Smooth muscle cell of the brain vasculature (primary cell): Measurements from ENCODE around the gene CMIP.

Experiments
- DNase-seq: peaks from one replicate; pipeline ENCODE4 v3.0.0-alpha.2; 2012; ENCODE audit warnings: low read depth, low spot score

Gene CMIP

GRCh38 chr16:81607006-81607405, 162.4 kb downstream of the CMIP start:
- no peak for DNase-seq

GRCh38 chr16:81607805-81608522, 163.4 kb downstream of the CMIP start:
- no peak for DNase-seq

GRCh38 chr16:81608523-81609209, 164.1 kb downstream of the CMIP start:
- DNase-seq, result no peak

GRCh38 chr16:81609323-81609892, 164.8 kb downstream of the CMIP start:
- DNase-seq, result no peak

GRCh38 chr16:81610144-81610842, 165.7 kb downstream of the CMIP start:
- no peak for DNase-seq

- DNase-seq, result no peak
These were observed 166.3 kb downstream of the CMIP start for GRCh38 chr16:81610936-81611335.

GRCh38 chr16:81611721-81612120, 167.1 kb downstream of the CMIP start:
- DNase-seq, result no peak

GRCh38 chr16:81612351-81613163, 167.9 kb downstream of the CMIP start:
- no peak for DNase-seq

GRCh38 chr16:81614171-81614570, 169.6 kb downstream of the CMIP start:
- DNase-seq, result no peak

GRCh38 chr16:81614654-81615359, 170.2 kb downstream of the CMIP start:
- DNase-seq, result no peak

- DNase-seq, result no peak
These were observed 170.8 kb downstream of the CMIP start for GRCh38 chr16:81615411-81615810.

- DNase-seq, result no peak
These were observed 171.2 kb downstream of the CMIP start for GRCh38 chr16:81615833-81616232.

GRCh38 chr16:81616321-81617020, 171.9 kb downstream of the CMIP start:
- DNase-seq, result peak; percentile 58

GRCh38 chr16:81617021-81617346, 172.4 kb downstream of the CMIP start:
- no peak for DNase-seq

- no peak for DNase-seq
These were observed 173.6 kb downstream of the CMIP start for GRCh38 chr16:81618187-81618586.

GRCh38 chr16:81618661-81619060, 174.1 kb downstream of the CMIP start:
- no peak for DNase-seq

GRCh38 chr16:81620029-81620428, 175.4 kb downstream of the CMIP start:
- no peak for DNase-seq

- DNase-seq, result peak; percentile 44
These were observed 176.2 kb downstream of the CMIP start for GRCh38 chr16:81620796-81621195.

GRCh38 chr16:81621496-81621895, 176.9 kb downstream of the CMIP start:
- DNase-seq, result no peak

- DNase-seq, result no peak
These were observed 178.9 kb downstream of the CMIP start for GRCh38 chr16:81623365-81624102.
